ENCODE measurements around the gene KRTAP20-2. TPM values are rescaled to one million over a fixed set of nuclear protein-coding genes. Genes with fewer than 3 reads are reported as not detected.

The KRTAP20-2 gene
- not detected for total RNA-seq

GRCh38 chr21:30634906-30635305 is at the start of gene KRTAP20-2:
KRTAP20-2 (plus strand) TSS chr21:30635206; CDS start chr21:30635264, 58 bp downstream.

GRCh38 chr21:30590297-30590696 is 44.7 kb upstream of the KRTAP20-2 start, which contains the start of gene KRTAP22-2:
KRTAP22-2 (minus strand) TSS chr21:30590397.

GRCh38 chr21:30592140-30592539 is 42.9 kb upstream of the KRTAP20-2 start, which contains the start of gene KRTAP6-3:
KRTAP6-3 (plus strand) TSS chr21:30592440; CDS start chr21:30592446, 6 bp downstream.

GRCh38 chr21:30598802-30599201 is 36.2 kb upstream of the KRTAP20-2 start, which contains the start of gene KRTAP6-2:
KRTAP6-2 (minus strand) TSS chr21:30598902; CDS start chr21:30598874, 28 bp downstream.

GRCh38 chr21:30600787-30601186 is 34.2 kb upstream of the KRTAP20-2 start, which contains the start of gene KRTAP22-1:
KRTAP22-1 (plus strand) TSS chr21:30601087.

GRCh38 chr21:30613836-30614235 is 21.2 kb upstream of the KRTAP20-2 start, which contains the start of gene KRTAP6-1:
KRTAP6-1 (minus strand) TSS chr21:30613930; CDS start chr21:30613904, 26 bp downstream.

GRCh38 chr21:30616125-30616524 is 18.9 kb upstream of the KRTAP20-2 start, which contains the start of gene KRTAP20-1:
KRTAP20-1 (plus strand) TSS chr21:30616425; CDS start chr21:30616455, 30 bp downstream.

GRCh38 chr21:30620522-30620921 is 14.5 kb upstream of the KRTAP20-2 start, which contains the start of gene KRTAP20-4:
KRTAP20-4 (plus strand) TSS chr21:30620627.

GRCh38 chr21:30642564-30642963 is 7.6 kb downstream of the KRTAP20-2 start, which contains the start of gene KRTAP20-3:
KRTAP20-3 (plus strand) TSS chr21:30642864.

Small RNAs within 50 kb of the gene (small RNA-seq; reads per million reads assigned to genes)
- gene KRTAP20-1: 0 reads per million in 2 donors
- 0 reads per million in 2 donors for gene KRTAP20-3
- gene KRTAP20-4: 0 reads per million in 2 donors
- 0 reads per million in 2 donors for gene KRTAP22-1
- gene KRTAP22-2: 0 reads per million in 2 donors

Other genes with a start within 250 kb of the KRTAP20-2 start
- not detected for gene KRTAP13-1, start 239.2 kb upstream of the KRTAP20-2 start, total RNA-seq
- gene KRTAP13-3, start 209.3 kb upstream of the KRTAP20-2 start, total RNA-seq: not detected
- not detected for gene KRTAP13-4, start 205.0 kb upstream of the KRTAP20-2 start, total RNA-seq
- gene KRTAP15-1, start 194.9 kb upstream of the KRTAP20-2 start, total RNA-seq: not detected
- gene KRTAP19-1, start 154.8 kb upstream of the KRTAP20-2 start, total RNA-seq: 1 to 10 TPM in 1 of 2 donors, not detected in 1; 3.7 TPM
- not detected for gene KRTAP19-2, start 147.8 kb upstream of the KRTAP20-2 start, total RNA-seq
- gene KRTAP19-3, start 143.2 kb upstream of the KRTAP20-2 start, total RNA-seq: not detected
- not detected for gene KRTAP19-4, start 138.0 kb upstream of the KRTAP20-2 start, total RNA-seq
- not detected for gene KRTAP19-5, start 133.1 kb upstream of the KRTAP20-2 start, total RNA-seq
- gene KRTAP19-6, start 93.3 kb upstream of the KRTAP20-2 start, total RNA-seq: not detected
- not detected for gene KRTAP19-7, start 73.9 kb upstream of the KRTAP20-2 start, total RNA-seq
- gene KRTAP22-2, start 44.8 kb upstream of the KRTAP20-2 start, total RNA-seq: not detected
- gene KRTAP6-3, start 42.8 kb upstream of the KRTAP20-2 start, total RNA-seq: not detected
- gene KRTAP6-2, start 36.3 kb upstream of the KRTAP20-2 start, total RNA-seq: not detected
- gene KRTAP22-1, start 34.1 kb upstream of the KRTAP20-2 start, total RNA-seq: not detected
- not detected for gene KRTAP6-1, start 21.3 kb upstream of the KRTAP20-2 start, total RNA-seq
- gene KRTAP20-1, start 18.8 kb upstream of the KRTAP20-2 start, total RNA-seq: not detected
- gene KRTAP20-4, start 14.6 kb upstream of the KRTAP20-2 start, total RNA-seq: not detected
- gene KRTAP20-3, start 7.7 kb downstream of the KRTAP20-2 start, total RNA-seq: not detected
- gene KRTAP21-3, start 83.6 kb downstream of the KRTAP20-2 start, total RNA-seq: not detected
- gene KRTAP21-2, start 112.1 kb downstream of the KRTAP20-2 start, total RNA-seq: not detected
- gene KRTAP21-1, start 120.2 kb downstream of the KRTAP20-2 start, total RNA-seq: not detected
- not detected for gene KRTAP8-1, start 178.1 kb downstream of the KRTAP20-2 start, total RNA-seq
- not detected for gene KRTAP7-1, start 194.6 kb downstream of the KRTAP20-2 start, total RNA-seq
- gene KRTAP11-1, start 246.4 kb downstream of the KRTAP20-2 start, total RNA-seq: not detected